Ovary (tissue), 9 donors: ENCODE data around the gene TKTL1. TPM values are rescaled to one million over a fixed set of nuclear protein-coding genes. Genes with fewer than 3 reads are reported as not detected.

ENCODE experiments used
- DNase-seq, 5 donors: peaks; one replicate each; pipeline ENCODE4 v3.0.0-alpha.2; 2019 to 2020
- H3K27ac ChIP-seq, 2 donors: fragments of 200-600 bp; one replicate each; pipeline versions ENCODE4 v1.5.1 to v1.8.0; 2019 to 2022
- H3K27me3 ChIP-seq: fragments of 200-600 bp; one replicate; pipeline ENCODE4 v1.8.0; 2022
- H3K36me3 ChIP-seq: fragments of 200-600 bp; sonication (generic); one replicate; pipeline ENCODE4 v1.5.1; 2019
- H3K4me1 ChIP-seq: one replicate; pipeline ENCODE4 v1.8.1; 2013; ENCODE audit warnings: mild to moderate bottlenecking, moderate library complexity; ENCODE audit not compliant: insufficient read depth
- H3K4me3 ChIP-seq: fragments of 200-600 bp; sonication (generic); one replicate; pipeline ENCODE4 v1.5.1; 2017
- H3K9me3 ChIP-seq, 2 donors: fragments of 200-600 bp in 1 of 2; sonication (generic) in 1 of 2; one replicate each; pipeline versions ENCODE4 v1.5.1 to v1.8.1; 2013 to 2019; ENCODE audit warnings: mild to moderate bottlenecking in 1 of 2, moderate library complexity in 1 of 2
- EP300 ChIP-seq: sonication (generic); formaldehyde crosslinking; IDR thresholded peaks from one replicate; pipeline ENCODE4 v1.6.1; 2017; ENCODE audit warnings: antibody characterized with exemption
- POLR2A ChIP-seq: fragments of 450-650 bp; IDR thresholded peaks from one replicate; pipeline ENCODE4 v1.6.1; 2017; ENCODE audit warnings: antibody characterized with exemption, mild to moderate bottlenecking, moderate library complexity
- WGBS, 3 donors: extraction: QIAGEN DNeasy Blood & Tissue Kit in 1 of 3; methylation state at CpG; one replicate each; pipeline versions ENCODE4 v1.1.5 to v1.1.7; 2013 to 2017; 5-methylcytosine and 5-hydroxymethylcytosine counted together
- intact Hi-C, 4 donors: fragments of 100-400 bp; cut with DNase I; formaldehyde crosslinking; loops; one replicate each; pipeline versions ENCODE4 v1.11.0 to v1.15.1; 2022 to 2023
- polyA plus RNA-seq, 2 donors: library from polyadenylated mRNA; stranded (reverse); fragments of 200-250 nt in 1 of 2; fragments of 350-450 nt in 1 of 2; fragmentation: Illumina TruSeq in 1 of 2; extraction: RNeasy Lipid Tissue Mini Kit (QIAGEN cat#74804) in 1 of 2; gene quantifications; one replicate each; pipeline ENCODE4 v1.2.3, GENCODE V29; 2013 to 2014
- total RNA-seq, 7 donors: library from RNA; depleted of rRNA in 2 of 7; stranded (reverse); fragments of >200 nt in 2 of 7; fragmentation: NEBNext Ultra II Directional in 3 of 7; extraction: Animal tissue kit (Norgen Biotek cat#: 25700) in 3 of 7; gene quantifications; one replicate each; pipeline versions ENCODE4 v1.1.0 to v1.2.4, GENCODE V29; 2016 to 2023
- TF ChIP-seq, protein P1 (sequence below), 3 donors: fragments of 450-650 bp in 2 of 3; fragments of 200-600 bp in 1 of 3; IDR thresholded peaks; one replicate each; pipeline versions ENCODE4 v1.5.1 to v1.8.0; 2016 to 2022; ENCODE audit warnings: antibody characterized with exemption in 3 of 3, mild to moderate bottlenecking in 1 of 3
- donor health status: DM: no; HTN: no; CAD: no; lungs with moderate emphysema.
- donor health status: DM: no; HTN: no; CAD: no.
- donor health status: Bipolar disorder and iron deficiency.
- donor health status: DM: yes; HTN: yes; CAD: no.
- donor health status: DM: no; HTN: no; CAD: no.
- donor health status: DM: yes; HTN: yes; CAD: no.

The TKTL1 gene
- total and polyA plus RNA-seq, 9 donors: 0.12 to 0.91 (median 0.30) TPM; not detected in 3

GRCh38 chrX:154376774-154377173 lies 81.2 kb downstream of the TKTL1 start:
- Histone ChIP-seq H3K36me3 (no peaks in the 10 kb centered on the region), H3K4me1 (no peaks in the 10 kb centered on the region), H3K27me3 (no peaks in the 10 kb centered on the region), H3K27ac (peak overlapping the region; percentile 34 to 96), H3K9me3 (no peaks in the 10 kb centered on the region), H3K4me3 (no peak overlapping the region)
- 35 to 51% (median 37%) methylated on average over 3 of the region's 3 CpGs for WGBS, 3 donors
- no peak for TF ChIP-seq POLR2A
- TF ChIP-seq EP300: no peak
- TF ChIP-seq, protein P1, sequence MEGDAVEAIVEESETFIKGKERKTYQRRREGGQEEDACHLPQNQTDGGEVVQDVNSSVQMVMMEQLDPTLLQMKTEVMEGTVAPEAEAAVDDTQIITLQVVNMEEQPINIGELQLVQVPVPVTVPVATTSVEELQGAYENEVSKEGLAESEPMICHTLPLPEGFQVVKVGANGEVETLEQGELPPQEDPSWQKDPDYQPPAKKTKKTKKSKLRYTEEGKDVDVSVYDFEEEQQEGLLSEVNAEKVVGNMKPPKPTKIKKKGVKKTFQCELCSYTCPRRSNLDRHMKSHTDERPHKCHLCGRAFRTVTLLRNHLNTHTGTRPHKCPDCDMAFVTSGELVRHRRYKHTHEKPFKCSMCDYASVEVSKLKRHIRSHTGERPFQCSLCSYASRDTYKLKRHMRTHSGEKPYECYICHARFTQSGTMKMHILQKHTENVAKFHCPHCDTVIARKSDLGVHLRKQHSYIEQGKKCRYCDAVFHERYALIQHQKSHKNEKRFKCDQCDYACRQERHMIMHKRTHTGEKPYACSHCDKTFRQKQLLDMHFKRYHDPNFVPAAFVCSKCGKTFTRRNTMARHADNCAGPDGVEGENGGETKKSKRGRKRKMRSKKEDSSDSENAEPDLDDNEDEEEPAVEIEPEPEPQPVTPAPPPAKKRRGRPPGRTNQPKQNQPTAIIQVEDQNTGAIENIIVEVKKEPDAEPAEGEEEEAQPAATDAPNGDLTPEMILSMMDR (IDR thresholded peaks at IDR 0.05): no peak
- intact Hi-C loops: no loop called here
- peak in 4 of 5 donors; percentile 55 to 74 (median 66) for DNase-seq

GRCh38 chrX:154378059-154378798 lies 82.6 kb downstream of the TKTL1 start:
- Histone ChIP-seq H3K27me3 (no peaks in the 10 kb centered on the region), H3K4me1 (no peaks in the 10 kb centered on the region), H3K9me3 (no peaks in the 10 kb centered on the region), H3K36me3 (no peaks in the 10 kb centered on the region), H3K27ac (peak overlapping the region; percentile 96 to 97), H3K4me3 (peak overlapping the region; percentile 50)
- peak; percentile 68 to 80 (median 80) for DNase-seq
- intact Hi-C loops: no loop called here
- 37 to 47% (median 40%) methylated on average over 79 of the region's 79 CpGs for WGBS, 3 donors
- peak; percentile 91 for TF ChIP-seq POLR2A
- no peak for TF ChIP-seq EP300

GRCh38 chrX:154378799-154379568 lies 83.4 kb downstream of the TKTL1 start, which contains the start of gene EMD:
Gene EMD, plus strand, starts transcription at chrX:154379295. Its CDS starts 190 bp downstream, at chrX:154379485.
- TF ChIP-seq POLR2A: peak; percentile 94
- TF ChIP-seq, protein P1 (IDR thresholded peaks at IDR 0.05): no peak
- Histone ChIP-seq H3K27me3 (no peaks in the 10 kb centered on the region), H3K4me1 (no peaks in the 10 kb centered on the region), H3K27ac (peak within 1 kb of the TSS; percentile 97 to 98), H3K4me3 (peak within 1 kb of the TSS; percentile 89), H3K36me3 (no peaks in the 10 kb centered on the region), H3K9me3 (no peaks in the 10 kb centered on the region)
- intact Hi-C loops: no loop called here
- peak; percentile 95 to 98 (median 97) for DNase-seq
- WGBS, 3 donors: 31 to 51% (median 44%) methylated on average over 82 to 103 of the region's 103 CpGs

GRCh38 chrX:154379569-154379951 lies 84.0 kb downstream of the TKTL1 start:
- Histone ChIP-seq H3K4me1 (no peaks in the 10 kb centered on the region), H3K27me3 (no peaks in the 10 kb centered on the region), H3K9me3 (no peaks in the 10 kb centered on the region), H3K36me3 (no peaks in the 10 kb centered on the region), H3K27ac (peak overlapping the region; percentile 82 to 98), H3K4me3 (peak overlapping the region; percentile 89)
- TF ChIP-seq EP300 (no peak), POLR2A (no peak)
- TF ChIP-seq, protein P1 (IDR thresholded peaks at IDR 0.05): no peak
- DNase-seq: no peak
- WGBS, 3 donors: 36 to 43% (median 41%) methylated on average over 32 to 38 of the region's 38 CpGs
- intact Hi-C loops: no loop called here

Other genes starting within 250 kb of the TKTL1 start
- gene MECP2, start 198.1 kb upstream of the TKTL1 start, total RNA-seq: 10 to 100 TPM; 46.4 to 91.2 (median 62.4) TPM
- 10 to 100 TPM; 26.8 to 29.6 TPM for gene MECP2, start 198.1 kb upstream of the TKTL1 start, polyA plus RNA-seq
- not detected for gene OPN1LW, start 151.6 kb upstream of the TKTL1 start, total RNA-seq
- not detected for gene OPN1LW, start 151.6 kb upstream of the TKTL1 start, polyA plus RNA-seq
- gene OPN1MW, start 113.2 kb upstream of the TKTL1 start, total RNA-seq: not detected
- gene OPN1MW, start 113.2 kb upstream of the TKTL1 start, polyA plus RNA-seq: not detected
- gene OPN1MW2, start 76.0 kb upstream of the TKTL1 start, total RNA-seq: not detected
- gene OPN1MW2, start 76.0 kb upstream of the TKTL1 start, polyA plus RNA-seq: not detected
- not detected for gene OPN1MW3, start 38.2 kb upstream of the TKTL1 start, total RNA-seq
- not detected for gene OPN1MW3, start 38.2 kb upstream of the TKTL1 start, polyA plus RNA-seq
- gene TEX28, start 671 bp upstream of the TKTL1 start, total RNA-seq: not detected
- gene TEX28, start 671 bp upstream of the TKTL1 start, polyA plus RNA-seq: not detected
- 1,000 to 10,000 TPM in 4 of 7 donors, 100 to 1,000 TPM in 3; 327 to 2,249 (median 1,321) TPM for gene FLNA, start 78.8 kb downstream of the TKTL1 start, total RNA-seq
- gene FLNA, start 78.8 kb downstream of the TKTL1 start, polyA plus RNA-seq: 100 to 1,000 TPM; 378 to 647 TPM
- gene EMD, start 83.5 kb downstream of the TKTL1 start, total RNA-seq: 100 to 1,000 TPM in 5 of 7 donors, 10 to 100 TPM in 2; 40.5 to 158 (median 107) TPM
- 100 to 1,000 TPM in 1 of 2 donors, 10 to 100 TPM in 1; 55.1 to 146 TPM for gene EMD, start 83.5 kb downstream of the TKTL1 start, polyA plus RNA-seq
- gene RPL10, start 102.6 kb downstream of the TKTL1 start, total RNA-seq: over 10,000 TPM in 1 of 7 donors, 1,000 to 10,000 TPM in 6; 6,380 to 12,508 (median 7,126) TPM
- over 10,000 TPM in 1 of 2 donors, 1,000 to 10,000 TPM in 1; 4,233 to 12,949 TPM for gene RPL10, start 102.6 kb downstream of the TKTL1 start, polyA plus RNA-seq
- 10 to 100 TPM; 11.9 to 21.4 (median 18.1) TPM for gene DNASE1L1, start 113.5 kb downstream of the TKTL1 start, total RNA-seq
- 10 to 100 TPM; 13.0 to 16.1 TPM for gene DNASE1L1, start 113.5 kb downstream of the TKTL1 start, polyA plus RNA-seq
- 10 to 100 TPM; 31.3 to 62.1 (median 37.9) TPM for gene TAFAZZIN, start 115.7 kb downstream of the TKTL1 start, total RNA-seq
- 10 to 100 TPM in 1 of 2 donors, 1 to 10 TPM in 1; 7.9 to 33.1 TPM for gene TAFAZZIN, start 115.7 kb downstream of the TKTL1 start, polyA plus RNA-seq
- gene ATP6AP1, start 132.9 kb downstream of the TKTL1 start, total RNA-seq: 10 to 100 TPM; 29.6 to 75.9 (median 58.1) TPM
- gene ATP6AP1, start 132.9 kb downstream of the TKTL1 start, polyA plus RNA-seq: 10 to 100 TPM; 75.2 to 77.8 TPM
- gene GDI1, start 141.4 kb downstream of the TKTL1 start, total RNA-seq: 100 to 1,000 TPM in 5 of 7 donors, 10 to 100 TPM in 2; 72.8 to 188 (median 139) TPM
- gene GDI1, start 141.4 kb downstream of the TKTL1 start, polyA plus RNA-seq: 100 to 1,000 TPM; 113 to 116 TPM
- 10 to 100 TPM; 21.3 to 48.9 (median 34.3) TPM for gene FAM50A, start 148.3 kb downstream of the TKTL1 start, total RNA-seq
- 10 to 100 TPM; 41.4 to 42.8 TPM for gene FAM50A, start 148.3 kb downstream of the TKTL1 start, polyA plus RNA-seq
- gene PLXNA3, start 162.5 kb downstream of the TKTL1 start, total RNA-seq: 100 to 1,000 TPM in 1 of 7 donors, 10 to 100 TPM in 5, 1 to 10 TPM in 1; 9.5 to 118 (median 50.9) TPM
- 10 to 100 TPM; 11.0 to 17.0 TPM for gene PLXNA3, start 162.5 kb downstream of the TKTL1 start, polyA plus RNA-seq
- gene LAGE3, start 183.5 kb downstream of the TKTL1 start, total RNA-seq: 10 to 100 TPM; 19.4 to 39.3 (median 23.2) TPM
- gene LAGE3, start 183.5 kb downstream of the TKTL1 start, polyA plus RNA-seq: 10 to 100 TPM in 1 of 2 donors, 1 to 10 TPM in 1; 2.7 to 19.5 TPM
- gene UBL4A, start 190.8 kb downstream of the TKTL1 start, total RNA-seq: 10 to 100 TPM; 17.2 to 35.5 (median 29.3) TPM
- gene UBL4A, start 190.8 kb downstream of the TKTL1 start, polyA plus RNA-seq: 10 to 100 TPM; 14.6 to 21.6 TPM
- 10 to 100 TPM; 19.6 to 49.8 (median 42.3) TPM for gene SLC10A3, start 194.8 kb downstream of the TKTL1 start, total RNA-seq
- 10 to 100 TPM in 1 of 2 donors, 1 to 10 TPM in 1; 5.5 to 35.1 TPM for gene SLC10A3, start 194.8 kb downstream of the TKTL1 start, polyA plus RNA-seq
- gene FAM3A, start 220.4 kb downstream of the TKTL1 start, total RNA-seq: 10 to 100 TPM; 34.6 to 76.8 (median 62.9) TPM
- 10 to 100 TPM in 1 of 2 donors, 1 to 10 TPM in 1; 3.6 to 81.6 TPM for gene FAM3A, start 220.4 kb downstream of the TKTL1 start, polyA plus RNA-seq